Activated CD4-positive, alpha-beta T cell treated with anti-CD3 and anti-CD28 coated beads for 24 hours (primary cell): ENCODE measurements around the gene RMDN2.

Source experiments
- DNase-seq, 2 donors: peaks; one replicate each; pipeline ENCODE4 v3.0.0-alpha.2; 2020; ENCODE audit warnings: low read depth in 2 of 2

Gene RMDN2

DNA sequence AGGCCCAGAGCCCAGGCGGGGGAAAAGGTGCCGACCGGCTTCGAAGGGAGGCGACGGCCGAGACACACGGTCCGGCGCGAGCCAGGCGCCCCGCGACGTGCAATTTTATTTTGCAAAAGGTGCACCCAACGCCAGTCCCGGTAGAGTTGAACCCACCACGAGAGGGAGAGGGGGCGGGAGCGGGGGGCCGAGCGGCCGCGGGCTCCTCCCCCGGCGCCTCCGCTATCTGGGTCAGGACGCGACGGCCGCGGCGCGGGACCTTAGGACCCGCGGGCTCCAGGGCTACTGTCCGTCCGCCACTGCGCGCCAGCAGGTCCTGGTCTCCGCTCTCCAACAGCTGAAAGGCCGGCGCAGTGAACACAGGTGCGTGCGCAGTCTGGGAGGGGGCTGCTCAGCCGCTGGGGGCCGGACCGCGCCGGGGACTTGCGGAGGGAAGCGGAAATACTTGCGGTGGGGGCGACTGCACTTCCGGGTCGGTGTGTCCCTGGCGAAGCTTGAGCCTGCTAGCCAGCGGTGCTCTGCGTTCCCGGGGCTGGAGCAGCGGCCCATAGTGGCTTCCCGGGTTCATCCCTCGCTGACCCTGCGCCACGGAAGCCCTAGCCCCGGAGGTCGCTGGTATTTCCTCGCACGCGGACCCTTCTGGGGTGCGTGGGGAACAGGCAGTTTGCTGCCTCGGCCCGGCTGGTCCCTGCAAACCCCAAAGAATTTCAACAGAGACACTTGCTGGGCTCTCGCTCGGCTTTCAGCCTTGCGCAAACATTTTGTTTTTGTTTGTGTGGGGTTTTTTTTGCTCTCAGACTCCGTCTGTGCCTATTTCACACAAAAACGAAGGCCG is at the start of gene RMDN2:
Gene RMDN2 (plus strand): TSS at position 225 of the 835 bp plus-strand sequence. CDS start 3,991 bp downstream, outside the sequence.
- peak; percentile 60 to 74 for DNase-seq

DNA sequence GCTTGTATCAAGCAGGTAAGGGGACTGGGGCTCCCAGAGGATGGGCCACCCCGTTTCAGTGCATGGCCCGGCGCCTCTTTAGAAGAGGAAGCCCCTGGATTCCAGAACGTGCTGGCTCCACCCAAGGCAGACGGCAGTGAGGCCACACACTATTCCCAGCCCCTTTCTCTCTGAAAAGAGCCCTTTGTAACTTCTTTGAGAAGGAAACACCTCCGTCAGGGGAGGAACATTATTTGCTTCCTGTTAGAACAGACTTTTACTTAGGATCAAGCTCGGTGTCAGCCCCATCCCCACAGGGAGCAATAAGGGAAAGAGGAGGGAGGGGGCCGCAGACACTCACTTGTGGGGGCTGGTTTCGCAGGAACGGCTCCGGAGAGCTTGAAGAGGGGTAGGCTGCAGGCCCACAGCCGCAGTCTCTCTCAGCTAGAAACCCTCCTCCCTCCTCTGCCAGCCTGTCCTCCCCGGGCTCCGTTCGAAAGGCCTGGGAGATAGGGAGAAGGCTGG is 49.6 kb upstream of the RMDN2 start:
- DNase-seq = no peak

- no peak for DNase-seq
Observed at GRCh38 chr2:37876227-37876626, 48.9 kb upstream of the RMDN2 start.

- DNase-seq = peak in 1 of 2 donors; percentile 50
Observed at GRCh38 chr2:37877457-37878315, 47.4 kb upstream of the RMDN2 start.

GRCh38 chr2:37878536-37878935 is 46.6 kb upstream of the RMDN2 start:
- no peak for DNase-seq

DNA sequence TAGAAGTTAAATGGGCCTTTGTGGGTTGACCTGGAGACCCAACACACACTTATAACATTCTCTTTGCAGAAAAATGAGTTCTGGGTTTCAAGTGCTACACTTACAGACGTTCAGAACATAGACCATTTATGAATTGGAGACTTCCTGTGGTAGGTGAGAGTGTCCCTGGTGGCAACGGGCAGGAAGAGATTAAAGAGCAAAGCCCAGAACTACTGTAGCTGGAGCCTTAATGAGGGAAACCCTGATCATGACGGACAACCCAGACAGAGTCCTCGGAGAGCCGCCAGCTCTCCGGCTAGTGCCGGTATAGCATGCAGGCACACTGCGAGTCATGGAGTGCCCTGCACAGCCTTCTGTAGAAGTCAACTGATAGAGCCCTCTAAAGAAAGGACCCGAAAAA is 44.5 kb upstream of the RMDN2 start:
- DNase-seq = no peak

DNA sequence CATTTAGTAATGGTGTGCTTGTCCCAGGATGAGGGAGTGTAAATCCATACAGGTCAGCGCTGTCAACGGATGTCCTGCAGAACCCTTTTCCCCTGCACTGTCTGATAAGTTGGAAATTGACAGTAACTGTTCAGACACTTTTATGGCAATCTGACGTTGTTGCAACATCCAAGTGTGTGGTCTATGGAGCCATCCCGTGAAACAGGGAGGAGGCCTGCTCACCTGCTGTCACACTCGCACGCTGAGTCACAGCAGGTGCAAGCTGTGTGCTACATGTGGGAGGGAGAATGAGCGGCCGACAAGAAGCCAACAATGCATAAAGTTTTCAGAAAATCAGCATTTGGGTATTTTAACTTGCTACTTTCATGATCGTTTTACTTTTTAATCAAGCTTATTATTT is 43.7 kb upstream of the RMDN2 start:
- no peak for DNase-seq

GRCh38 chr2:37882036-37882435 is 43.1 kb upstream of the RMDN2 start:
- DNase-seq = no peak

GRCh38 chr2:37883518-37883917 is 41.6 kb upstream of the RMDN2 start:
- no peak for DNase-seq

DNA sequence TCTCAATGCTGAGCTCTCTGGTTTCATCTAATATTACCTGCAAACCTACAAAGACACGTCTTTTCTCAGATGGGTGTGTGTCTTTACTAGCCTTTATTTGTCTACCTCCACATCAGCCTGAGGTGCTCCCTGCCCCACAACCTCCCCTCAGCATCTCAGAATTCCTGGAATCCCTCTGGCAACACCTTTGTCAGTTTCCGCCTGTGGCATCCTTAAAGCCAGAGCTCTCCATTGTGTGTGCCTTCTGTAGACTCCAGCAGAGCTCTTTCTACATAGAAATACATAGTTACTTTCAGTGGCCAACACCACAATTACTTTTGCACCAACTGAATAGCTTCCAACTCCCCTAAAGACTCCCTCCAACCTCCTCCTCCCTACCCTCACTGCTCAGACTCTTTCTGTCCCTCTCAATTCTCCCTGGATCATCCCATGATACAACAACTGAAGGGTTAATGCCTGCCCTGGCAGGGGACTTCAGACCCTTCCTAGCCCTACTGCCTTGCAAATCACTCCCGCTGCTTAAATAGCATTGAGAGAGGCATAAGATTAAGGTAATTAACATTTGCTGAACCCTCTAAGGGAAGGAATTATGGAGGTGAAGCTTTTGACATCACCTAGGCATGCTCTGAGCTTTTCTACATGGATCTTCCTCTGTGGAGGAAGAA is 39.6 kb upstream of the RMDN2 start:
- DNase-seq = no peak

- no peak for DNase-seq
Observed at GRCh38 chr2:37886745-37887144, 38.3 kb upstream of the RMDN2 start.

DNA sequence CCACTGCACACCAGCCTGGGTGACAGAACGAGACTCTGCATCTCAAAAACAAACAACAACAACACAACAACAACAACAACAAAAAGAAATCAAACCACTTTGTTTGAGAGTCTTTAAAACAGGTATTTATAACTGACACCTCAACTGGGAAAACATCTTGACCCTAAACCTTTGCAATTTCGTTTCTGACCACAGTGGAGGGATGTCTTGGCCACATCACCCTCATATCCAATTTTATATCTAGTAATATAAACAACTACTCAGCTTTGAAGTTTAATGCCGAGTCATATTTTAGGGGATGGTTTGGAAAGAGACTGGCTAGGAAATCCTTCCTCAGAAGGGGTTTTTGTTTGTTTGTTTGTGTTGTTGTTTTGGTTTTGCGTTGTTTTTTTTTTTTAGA is 37.8 kb upstream of the RMDN2 start:
- no peak for DNase-seq

DNA sequence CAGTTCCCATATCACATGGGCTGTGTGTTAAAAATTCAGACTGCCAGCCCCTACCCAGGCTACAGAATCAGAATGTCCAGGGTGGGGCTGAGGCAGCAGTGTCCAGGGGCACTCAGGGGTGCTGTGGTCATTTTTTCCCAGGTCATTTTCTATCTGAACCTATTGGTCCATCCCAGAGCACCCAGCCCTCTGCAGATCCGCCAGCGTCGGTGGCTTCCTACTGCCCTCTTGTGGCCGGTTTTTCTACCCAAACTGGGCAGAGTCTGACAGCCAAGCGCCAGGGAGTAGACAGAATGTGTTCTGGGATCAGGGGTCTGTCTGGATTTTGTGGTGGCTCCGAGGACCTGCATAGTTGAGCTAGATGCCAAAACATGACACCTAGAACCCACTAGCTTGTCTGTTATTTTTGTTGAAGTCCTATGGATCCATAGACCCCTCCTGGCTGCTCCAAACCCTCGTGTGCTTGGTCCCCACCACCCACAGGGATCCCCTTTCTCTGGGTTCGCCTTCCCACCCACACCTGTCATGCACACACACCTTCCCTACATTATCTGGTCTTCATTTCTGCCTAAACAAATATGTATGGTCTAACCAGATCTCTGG is 34.1 kb upstream of the RMDN2 start:
- peak; percentile 58 to 61 for DNase-seq

GRCh38 chr2:37891846-37892435 is 33.1 kb upstream of the RMDN2 start:
- DNase-seq = no peak

GRCh38 chr2:37892436-37893114 is 32.5 kb upstream of the RMDN2 start:
- no peak for DNase-seq

GRCh38 chr2:37893327-37893726 is 31.8 kb upstream of the RMDN2 start:
- DNase-seq = no peak

DNA sequence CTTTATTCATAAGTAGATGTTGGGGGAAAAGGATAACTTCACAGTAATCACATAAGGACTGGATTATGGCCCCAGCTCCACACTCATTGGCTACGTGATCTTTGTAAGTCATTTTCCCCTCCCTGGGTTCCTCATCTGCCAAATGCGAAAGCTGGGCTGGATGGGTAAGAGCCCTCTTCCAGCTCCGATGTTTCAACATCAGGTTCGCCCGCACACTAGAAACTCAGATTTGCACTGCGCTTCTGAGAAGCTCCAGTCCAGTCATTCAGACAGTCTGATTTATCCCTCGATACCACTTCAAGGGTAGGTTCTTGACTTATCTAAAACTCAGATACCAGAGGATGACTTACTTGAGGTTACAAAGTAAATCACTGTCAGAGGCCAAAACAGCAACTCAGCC is 31.0 kb upstream of the RMDN2 start:
- no peak for DNase-seq

DNA sequence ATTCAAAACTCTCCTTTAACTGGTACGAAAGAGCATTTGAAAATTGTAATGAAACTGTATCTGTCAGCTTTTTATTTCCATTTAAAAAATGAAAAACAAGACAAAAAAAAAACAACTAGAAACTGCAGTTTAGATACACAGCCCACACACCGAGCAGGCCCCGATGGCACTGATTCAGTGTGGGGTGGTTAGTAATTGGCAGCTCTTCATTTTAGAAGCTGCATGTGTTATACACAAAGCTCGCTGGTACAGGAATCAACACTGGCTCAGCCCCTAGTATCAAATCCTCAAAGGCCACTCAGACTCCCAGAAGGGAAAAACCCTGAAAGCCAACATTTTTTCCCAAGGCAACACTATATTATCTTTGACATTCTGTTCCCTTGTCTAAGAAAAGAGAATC is 30.5 kb upstream of the RMDN2 start:
- DNase-seq = no peak

GRCh38 chr2:37895140-37895539 is 29.9 kb upstream of the RMDN2 start:
- DNase-seq = no peak

DNA sequence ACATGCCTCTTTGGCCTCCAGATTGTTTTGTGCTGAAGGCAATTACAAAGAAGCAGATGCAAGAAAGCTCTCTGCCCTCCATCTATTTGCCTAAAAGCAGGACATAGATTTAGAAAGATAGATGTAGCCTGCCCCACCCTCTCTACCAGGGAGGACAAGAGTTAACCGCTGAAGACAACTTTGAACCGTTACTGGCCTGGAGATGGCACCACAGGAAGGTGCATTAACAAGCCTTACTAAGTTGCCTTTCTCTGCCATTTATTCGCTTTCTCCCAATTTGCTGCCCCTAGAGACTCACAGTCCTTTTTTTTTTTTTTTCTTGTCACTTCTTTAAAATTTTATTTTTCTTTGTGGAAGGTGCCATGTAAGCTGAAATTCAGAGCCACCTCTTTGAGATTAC is 28.8 kb upstream of the RMDN2 start:
- no peak for DNase-seq

- no peak for DNase-seq
Observed at GRCh38 chr2:37897511-37897910, 27.6 kb upstream of the RMDN2 start.
